8988T (cell line): ENCODE measurements around the gene PNPLA7.
"Not testable (repeated sequence)": the region's sequence is repeated elsewhere in the genome, so short reads cannot be mapped to it uniquely, and the experiment has no call there.

ENCODE experiments used
- DNase-seq: peaks from one replicate; pipeline ENCODE4 v3.0.0; 2011

The PNPLA7 gene

GRCh38 chr9:137511758-137512463 is 38.3 kb downstream of the PNPLA7 start:
- peak; percentile 1 for DNase-seq

GRCh38 chr9:137511126-137511525 is 39.1 kb downstream of the PNPLA7 start:
- not testable (repeated sequence) for DNase-seq

- no peak for DNase-seq
These were observed 41.0 kb downstream of the PNPLA7 start for GRCh38 chr9:137509198-137509597.

- DNase-seq: no peak
These were observed 43.5 kb downstream of the PNPLA7 start for GRCh38 chr9:137506702-137507171.

- DNase-seq: peak; percentile 2
These were observed 43.9 kb downstream of the PNPLA7 start for GRCh38 chr9:137506274-137506673.

GRCh38 chr9:137505421-137506140 is 44.6 kb downstream of the PNPLA7 start:
- peak; percentile 14 for DNase-seq

- DNase-seq: no peak
These were observed 45.8 kb downstream of the PNPLA7 start for GRCh38 chr9:137504432-137504777.

GRCh38 chr9:137502008-137502911 is 47.9 kb downstream of the PNPLA7 start:
- DNase-seq: peak; percentile 79

- no peak for DNase-seq
These were observed 48.7 kb downstream of the PNPLA7 start for GRCh38 chr9:137501457-137501856.

- no peak for DNase-seq
These were observed 49.4 kb downstream of the PNPLA7 start for GRCh38 chr9:137500666-137501397.

GRCh38 chr9:137499858-137500661 is 50.1 kb downstream of the PNPLA7 start:
- DNase-seq: no peak

GRCh38 chr9:137499416-137499815 is 50.8 kb downstream of the PNPLA7 start:
- no peak for DNase-seq

- DNase-seq: no peak
These were observed 51.5 kb downstream of the PNPLA7 start for GRCh38 chr9:137498720-137499150.

- no peak for DNase-seq
These were observed 52.1 kb downstream of the PNPLA7 start for GRCh38 chr9:137497921-137498719.

- no peak for DNase-seq
These were observed 53.4 kb downstream of the PNPLA7 start for GRCh38 chr9:137496601-137497375.

GRCh38 chr9:137494550-137495351 is 55.5 kb downstream of the PNPLA7 start:
- DNase-seq: no peak

GRCh38 chr9:137494104-137494544 is 56.1 kb downstream of the PNPLA7 start:
- peak; percentile 92 for DNase-seq

GRCh38 chr9:137493364-137494103 is 56.7 kb downstream of the PNPLA7 start:
- peak; percentile 19 for DNase-seq
